ENCODE data around the gene L3MBTL4.

- TF ChIP-seq CTCF (IDR thresholded peaks at IDR 0.05) = no peak
- no peak for TF ChIP-seq SIN3A (IDR thresholded peaks at IDR 0.05; ENCODE audit: borderline replicate concordance, insufficient read depth, low read depth, low read length)
- no peak for TF ChIP-seq POLR2AphosphoS5 (IDR thresholded peaks at IDR 0.05; ENCODE audit: low read depth, low read length)
- no peak for TF ChIP-seq REST (IDR thresholded peaks at IDR 0.05; ENCODE audit: insufficient read depth in 1 of 2, low read depth in 2 of 2, low read length in 1 of 2)
- no peak for TF ChIP-seq TCF7L2 (IDR thresholded peaks at IDR 0.05; ENCODE audit: low read depth, low read length)
Measured at GRCh38 chr18:5997361-5997760, 417.4 kb downstream of the L3MBTL4 start.

Data from Panc1 (cell line).